Measurements from ENCODE around the gene ITGA8. TPM values are rescaled to one million over a fixed set of nuclear protein-coding genes. Genes with fewer than 3 reads are reported as not detected.

ITGA8 gene
- polyA plus RNA-seq, 3 donors, result not detected

DNA sequence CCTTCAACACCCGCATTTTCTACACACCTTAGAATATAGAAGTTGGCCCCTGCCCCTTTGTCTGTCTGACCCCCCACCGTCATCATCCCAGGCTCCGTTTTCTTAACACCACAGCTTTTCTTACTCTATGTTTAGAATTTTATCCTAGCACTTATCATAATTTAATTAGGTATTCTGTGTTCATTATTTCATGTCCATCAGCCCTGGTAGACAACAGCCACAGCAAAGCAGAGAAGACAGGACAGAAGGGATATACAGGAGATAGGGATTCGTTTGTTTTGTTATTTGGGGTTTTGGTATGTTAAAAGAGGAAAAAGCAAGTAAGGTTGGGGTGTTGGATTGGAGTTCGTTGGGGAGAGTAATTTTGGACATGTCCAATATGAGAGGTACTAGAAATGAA lies 48.8 kb downstream of the ITGA8 start:
- Histone ChIP-seq H3K9ac (ENCODE audit: insufficient read depth, low read length, poor library complexity, severe bottlenecking) (no peak overlapping the region), H3K27me3 (ENCODE audit: control insufficient read depth in 2 of 2, insufficient read depth in 2 of 2, low read length in 2 of 2) (no peaks in the 10 kb centered on the region), H3K79me2 (ENCODE audit: insufficient read depth, low read length) (no peaks in the 10 kb centered on the region), H3K36me3 (replicated peaks in 1 of 2; ENCODE audit: control insufficient read depth in 1 of 2, insufficient read depth in 2 of 2, low read length in 2 of 2) (no peaks in the 10 kb centered on the region), H3K4me3 (replicated peaks in 1 of 3; ENCODE audit: low read depth in 2 of 3, low read length in 3 of 3) (no peak overlapping the region), H3K9me3 (replicated peaks in 1 of 2; ENCODE audit: control insufficient read depth in 1 of 2, insufficient read depth in 1 of 2, low read length in 2 of 2) (no peaks in the 10 kb centered on the region), H3K4me2 (replicated peaks; ENCODE audit: extremely low read depth, low read length, poor library complexity, severe bottlenecking) (no peak overlapping the region), H3K27ac (ENCODE audit: low read depth in 1 of 2, low read length in 2 of 2) (no peak overlapping the region), H3K4me1 (ENCODE audit: control insufficient read depth in 1 of 2, insufficient read depth in 2 of 2, low read length in 2 of 2) (peaks cover 0 to 4% of the 10 kb centered on the region in 2 donors), H2AFZ (ENCODE audit: insufficient read depth, low read depth, low read length, poor library complexity, severe bottlenecking) (no peak overlapping the region), H4K20me1 (ENCODE audit: insufficient read depth, low read length) (no peaks in the 10 kb centered on the region)
- WGBS (ENCODE audit: insufficient coverage), result 90% methylated on average over 1 of the region's 5 CpGs
- no peaks in the 10 kb centered on the region for H3K36me3 Mint-ChIP-seq
- peaks cover 2 to 21% (median 10%) of the 10 kb centered on the region in 7 donors for H3K9me3 Mint-ChIP-seq
- H3K4me3 Mint-ChIP-seq, result no peak overlapping the region
- no peak overlapping the region for H3K27ac Mint-ChIP-seq
- TF ChIP-seq, protein P1, sequence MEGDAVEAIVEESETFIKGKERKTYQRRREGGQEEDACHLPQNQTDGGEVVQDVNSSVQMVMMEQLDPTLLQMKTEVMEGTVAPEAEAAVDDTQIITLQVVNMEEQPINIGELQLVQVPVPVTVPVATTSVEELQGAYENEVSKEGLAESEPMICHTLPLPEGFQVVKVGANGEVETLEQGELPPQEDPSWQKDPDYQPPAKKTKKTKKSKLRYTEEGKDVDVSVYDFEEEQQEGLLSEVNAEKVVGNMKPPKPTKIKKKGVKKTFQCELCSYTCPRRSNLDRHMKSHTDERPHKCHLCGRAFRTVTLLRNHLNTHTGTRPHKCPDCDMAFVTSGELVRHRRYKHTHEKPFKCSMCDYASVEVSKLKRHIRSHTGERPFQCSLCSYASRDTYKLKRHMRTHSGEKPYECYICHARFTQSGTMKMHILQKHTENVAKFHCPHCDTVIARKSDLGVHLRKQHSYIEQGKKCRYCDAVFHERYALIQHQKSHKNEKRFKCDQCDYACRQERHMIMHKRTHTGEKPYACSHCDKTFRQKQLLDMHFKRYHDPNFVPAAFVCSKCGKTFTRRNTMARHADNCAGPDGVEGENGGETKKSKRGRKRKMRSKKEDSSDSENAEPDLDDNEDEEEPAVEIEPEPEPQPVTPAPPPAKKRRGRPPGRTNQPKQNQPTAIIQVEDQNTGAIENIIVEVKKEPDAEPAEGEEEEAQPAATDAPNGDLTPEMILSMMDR (IDR thresholded peaks at IDR 0.05), result no peak
- DNase-seq, result no peak
- intact Hi-C loops (cut with micrococcal nuclease), result no loop called here
- H3K27me3 Mint-ChIP-seq (ENCODE audit: low read depth in 3 of 3), result peaks cover 2 to 5% (median 4%) of the 10 kb centered on the region in 3 donors
- peaks cover 8% of the 10 kb centered on the region for H3K4me1 Mint-ChIP-seq

DNA sequence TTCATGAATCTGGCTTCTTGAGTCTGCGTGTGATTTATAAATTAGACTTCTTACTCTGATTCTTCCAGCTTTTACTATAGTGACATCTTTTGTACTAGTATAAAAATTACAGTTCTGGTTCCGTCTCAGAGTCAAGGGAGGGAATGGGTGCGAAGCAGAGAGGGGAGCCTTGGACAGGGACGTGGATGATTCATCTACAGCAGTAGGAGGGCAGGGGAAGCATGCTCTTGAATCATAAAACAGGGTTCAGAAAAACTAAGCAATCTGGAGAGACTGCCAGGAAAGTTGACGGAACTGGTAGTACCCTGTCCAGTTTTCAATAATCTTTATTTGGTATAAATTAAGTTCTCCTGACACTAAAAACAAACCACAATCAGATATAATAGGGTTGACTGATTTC lies 58.1 kb downstream of the ITGA8 start:
- H3K4me3 ChIP-seq (replicated peaks in 1 of 3; ENCODE audit: low read depth in 2 of 3, low read length in 3 of 3), result no peak overlapping the region
- H3K4me2 ChIP-seq (replicated peaks; ENCODE audit: extremely low read depth, low read length, poor library complexity, severe bottlenecking), result no peak overlapping the region
- Mint-ChIP-seq H3K36me3 (no peaks in the 10 kb centered on the region), H3K4me3 (no peak overlapping the region), H3K27ac (no peak overlapping the region), H3K4me1 (no peaks in the 10 kb centered on the region), H3K9me3 (peaks cover 0 to 8% (median 0%) of the 10 kb centered on the region in 7 donors), H3K27me3 (ENCODE audit: low read depth in 3 of 3) (peaks cover 1 to 6% (median 5%) of the 10 kb centered on the region in 3 donors)
- WGBS (ENCODE audit: insufficient coverage), result 83% methylated on average over 2 of the region's 5 CpGs
- no peaks in the 10 kb centered on the region for H3K79me2 ChIP-seq (ENCODE audit: insufficient read depth, low read length)
- H3K36me3 ChIP-seq (replicated peaks in 1 of 2; ENCODE audit: control insufficient read depth in 1 of 2, insufficient read depth in 2 of 2, low read length in 2 of 2), result no peaks in the 10 kb centered on the region
- TF ChIP-seq, protein P1 (IDR thresholded peaks at IDR 0.05), result no peak
- no peaks in the 10 kb centered on the region for H4K20me1 ChIP-seq (ENCODE audit: insufficient read depth, low read length)
- no peaks in the 10 kb centered on the region for H3K9me3 ChIP-seq (replicated peaks in 1 of 2; ENCODE audit: control insufficient read depth in 1 of 2, insufficient read depth in 1 of 2, low read length in 2 of 2)
- H3K27ac ChIP-seq (ENCODE audit: low read depth in 1 of 2, low read length in 2 of 2), result no peak overlapping the region
- H3K9ac ChIP-seq (ENCODE audit: insufficient read depth, low read length, poor library complexity, severe bottlenecking), result no peak overlapping the region
- H3K4me1 ChIP-seq (ENCODE audit: control insufficient read depth in 1 of 2, insufficient read depth in 2 of 2, low read length in 2 of 2), result no peaks in the 10 kb centered on the region
- no peak for DNase-seq
- H2AFZ ChIP-seq (ENCODE audit: insufficient read depth, low read depth, low read length, poor library complexity, severe bottlenecking), result no peak overlapping the region
- H3K27me3 ChIP-seq (ENCODE audit: control insufficient read depth in 2 of 2, insufficient read depth in 2 of 2, low read length in 2 of 2), result no peaks in the 10 kb centered on the region
- intact Hi-C loops (cut with micrococcal nuclease), result no loop called here
